SJSA1 (cell line): ENCODE results near the gene CSNK1G1. TPM values are rescaled to one million over a fixed set of nuclear protein-coding genes. Genes with fewer than 3 reads are reported as not detected.
"Not testable (repeated sequence)": the region's sequence is repeated elsewhere in the genome, so short reads cannot be mapped to it uniquely, and the experiment has no call there.

Source experiments
- DNase-seq, 2 experiments: peaks; one replicate each; pipeline ENCODE4 v3.0.0-alpha.2; 2015 to 2020; ENCODE audit warnings: low spot score in 2 of 2, low read depth in 1 of 2
- H3K27ac ChIP-seq: fragments of 250-450 bp; sonication (Bioruptor Pico); 2 replicates; pipeline ENCODE4 v1.5.1; 2020; ENCODE audit warnings: mild to moderate bottlenecking, moderate library complexity
- H3K27me3 ChIP-seq: fragments of 250-450 bp; sonication (Bioruptor Pico); replicated peaks from 2 replicates; pipeline ENCODE4 v1.5.1; 2020; ENCODE audit warnings: mild to moderate bottlenecking, moderate library complexity
- H3K36me3 ChIP-seq: fragments of 250-450 bp; sonication (Bioruptor Pico); 2 replicates; pipeline ENCODE4 v1.5.1; 2020; ENCODE audit warnings: mild to moderate bottlenecking
- H3K4me1 ChIP-seq: fragments of 250-450 bp; sonication (Bioruptor Pico); replicated peaks from 2 replicates; pipeline ENCODE4 v1.6.1; 2021; ENCODE audit warnings: mild to moderate bottlenecking
- H3K4me3 ChIP-seq: fragments of 250-450 bp; sonication (Bioruptor Pico); 2 replicates; pipeline ENCODE4 v1.5.1; 2020; ENCODE audit warnings: mild to moderate bottlenecking
- H3K9me3 ChIP-seq: fragments of 250-450 bp; sonication (Bioruptor Pico); replicated peaks from 2 replicates; pipeline ENCODE4 v1.5.1; 2020; ENCODE audit warnings: mild to moderate bottlenecking
- total RNA-seq: library from RNA; depleted of rRNA; stranded (reverse); fragments of >200 nt; shearing (Covaris generic); gene quantifications from 2 replicates; pipeline ENCODE4 v1.2.3, GENCODE V29; 2014

The CSNK1G1 gene
- total RNA-seq, 1 experiment from 2014 or later: 14.2 TPM

DNA sequence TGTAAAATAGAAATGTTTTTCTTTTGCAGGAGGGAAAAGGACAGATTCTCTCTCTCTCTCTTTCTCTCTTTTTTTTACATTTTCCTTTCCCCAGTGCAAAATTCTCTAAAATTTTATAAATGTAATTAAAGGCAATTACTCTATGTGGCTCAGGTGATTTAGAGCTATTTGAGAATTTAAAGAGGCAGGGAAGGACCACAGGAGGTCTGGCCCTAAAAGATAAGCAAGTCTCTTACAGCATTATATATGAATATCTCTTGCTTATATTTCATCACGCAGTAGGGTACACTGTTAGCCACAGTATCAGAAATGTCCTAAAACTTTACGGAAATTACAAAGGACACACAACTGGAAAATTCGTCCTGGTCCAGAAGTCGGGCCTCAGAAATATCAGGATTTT is 122.7 kb downstream of the CSNK1G1 start:
- H3K36me3 ChIP-seq: no peaks in the 10 kb centered on the region
- no peak overlapping the region for H3K27ac ChIP-seq
- peaks cover 5% of the 10 kb centered on the region; the same call in 1 of the 2 replicates for H3K4me1 ChIP-seq
- H3K9me3 ChIP-seq: no peaks in the 10 kb centered on the region
- H3K4me3 ChIP-seq: no peak overlapping the region
- no peaks in the 10 kb centered on the region for H3K27me3 ChIP-seq
- DNase-seq: no peak

DNA sequence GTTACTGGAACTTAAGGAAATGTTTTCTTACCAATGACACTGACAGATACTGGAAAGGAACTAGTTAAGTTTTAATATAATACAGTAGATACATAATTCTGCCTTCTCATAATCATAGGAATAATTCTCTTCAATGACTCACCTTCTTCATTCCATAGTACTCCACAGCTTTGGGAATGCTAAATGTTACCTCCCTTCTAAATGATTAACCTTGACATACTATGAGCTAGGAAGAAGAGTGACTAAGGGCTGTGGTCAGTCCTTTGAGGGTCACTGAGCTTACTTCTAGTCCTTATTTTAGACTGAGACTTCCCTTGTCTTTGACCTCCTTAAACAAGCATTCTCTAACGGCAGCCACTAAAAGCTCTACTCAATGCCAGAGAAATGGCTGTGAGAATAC is 123.6 kb downstream of the CSNK1G1 start:
- DNase-seq: no peak
- Histone ChIP-seq H3K27me3 (no peaks in the 10 kb centered on the region), H3K36me3 (0 out of 2 replicates have a peak, but pooled peaks cover 3% of the 10 kb centered on the region), H3K4me3 (no peak overlapping the region), H3K27ac (no peak overlapping the region), H3K4me1 (peaks cover 5% of the 10 kb centered on the region; the same call in 1 of the 2 replicates), H3K9me3 (no peaks in the 10 kb centered on the region)

DNA sequence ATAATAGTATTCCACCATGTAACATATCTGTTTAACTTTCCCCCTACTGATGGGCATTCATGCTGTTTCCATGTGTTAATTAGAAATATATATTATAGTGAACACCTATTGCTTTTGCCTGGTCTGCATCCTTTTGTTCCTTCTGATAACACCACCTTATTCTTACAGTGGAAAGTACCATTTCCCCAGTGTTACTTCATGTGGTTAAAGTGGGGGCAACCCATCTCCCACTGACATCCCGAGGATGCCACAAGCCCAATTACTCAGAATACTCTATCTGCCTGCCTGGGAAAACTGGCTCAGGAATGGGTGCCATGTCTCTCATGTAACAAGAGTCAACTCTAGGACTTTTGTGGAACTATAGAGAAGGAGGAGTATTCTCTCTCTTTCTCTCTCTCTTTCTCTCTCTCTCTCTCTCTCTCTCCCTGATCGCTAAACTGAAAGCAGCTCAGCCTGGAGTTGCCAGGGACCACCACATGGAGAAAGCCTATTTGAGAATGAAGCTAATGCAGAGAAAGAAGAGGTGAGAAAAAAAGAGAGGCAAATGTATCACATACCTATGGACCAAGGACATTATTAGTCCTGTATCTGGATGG is 126.7 kb downstream of the CSNK1G1 start:
- Histone ChIP-seq H3K4me3 (no peak overlapping the region), H3K27ac (no peak overlapping the region), H3K27me3 (no peaks in the 10 kb centered on the region), H3K9me3 (no peaks in the 10 kb centered on the region), H3K36me3 (0 out of 2 replicates have a peak, but pooled peaks cover 3% of the 10 kb centered on the region), H3K4me1 (peaks cover 5% of the 10 kb centered on the region; the same call in 1 of the 2 replicates)
- no peak for DNase-seq

DNA sequence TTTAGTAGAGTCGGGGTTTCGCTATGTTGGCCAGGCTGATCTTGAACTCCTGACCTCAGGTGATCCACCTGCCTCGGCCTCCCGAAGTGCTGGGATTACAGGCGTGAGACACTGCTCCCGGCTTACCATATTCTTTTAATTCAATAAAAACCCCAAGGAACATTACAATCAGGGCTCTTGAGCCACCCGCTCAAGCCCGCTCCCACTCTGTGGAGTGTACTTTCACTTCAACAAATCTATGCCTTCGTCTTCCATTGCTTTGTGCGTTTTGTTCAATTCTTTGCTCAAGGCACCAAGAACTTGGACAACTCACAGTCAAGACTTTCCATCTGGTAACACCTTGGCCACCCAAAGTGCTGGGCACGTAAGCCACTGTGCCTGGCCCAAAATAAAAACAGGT is 130.2 kb downstream of the CSNK1G1 start:
- Histone ChIP-seq H3K9me3 (no peaks in the 10 kb centered on the region), H3K27me3 (no peaks in the 10 kb centered on the region), H3K36me3 (0 out of 2 replicates have a peak, but pooled peaks cover 3% of the 10 kb centered on the region)

DNA sequence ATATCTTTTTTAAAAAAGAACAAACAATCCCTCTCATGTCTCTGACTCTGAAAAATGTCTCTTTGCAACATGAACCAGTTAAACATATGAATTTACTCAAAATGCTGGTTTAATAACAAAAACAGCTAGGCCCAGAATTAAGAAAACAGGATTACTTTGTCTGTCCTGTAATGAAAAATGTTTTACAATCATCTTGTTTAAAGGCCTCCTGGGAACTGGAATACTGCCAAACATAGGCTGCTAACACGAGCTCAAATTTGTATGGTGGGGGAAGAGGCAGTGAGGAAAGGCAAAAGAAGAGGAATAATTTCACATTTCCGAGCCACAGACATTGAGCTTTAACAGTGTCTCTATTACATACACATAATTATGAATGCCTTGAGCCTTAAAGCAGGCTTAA is 131.5 kb downstream of the CSNK1G1 start:
- no peaks in the 10 kb centered on the region for H3K27me3 ChIP-seq
- no peak overlapping the region for H3K27ac ChIP-seq
- H3K9me3 ChIP-seq: no peaks in the 10 kb centered on the region
- 0 out of 2 replicates have a peak, but pooled peaks cover 3% of the 10 kb centered on the region for H3K36me3 ChIP-seq
- no peak for DNase-seq
- H3K4me1 ChIP-seq: no peaks in the 10 kb centered on the region
- no peak overlapping the region for H3K4me3 ChIP-seq

More for the DNA sequence above, 130.2 kb downstream of the CSNK1G1 start:
- Histone ChIP-seq H3K4me1 (no peaks in the 10 kb centered on the region), H3K4me3 (no peak overlapping the region), H3K27ac (no peak overlapping the region)
- no peak for DNase-seq

DNA sequence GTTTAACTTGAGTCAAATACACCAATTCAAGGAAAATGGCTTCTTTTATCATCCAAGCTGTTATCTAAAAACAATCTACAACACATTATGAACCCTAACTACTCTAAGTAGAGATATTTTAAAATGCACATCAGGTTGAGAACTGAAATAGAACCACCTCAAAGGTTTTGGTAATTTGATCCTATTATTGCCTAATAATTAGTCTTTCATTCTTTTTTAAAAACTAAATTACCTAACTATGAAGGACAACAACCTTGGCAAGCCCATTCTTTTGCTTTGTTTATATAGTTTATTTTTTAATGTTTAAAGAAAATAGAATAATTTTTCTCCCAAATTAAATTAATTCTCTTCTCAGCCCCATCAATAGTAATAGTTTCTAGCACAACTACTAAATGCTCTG is 132.1 kb downstream of the CSNK1G1 start:
- no peak overlapping the region for H3K27ac ChIP-seq
- H3K27me3 ChIP-seq: no peaks in the 10 kb centered on the region
- no peaks in the 10 kb centered on the region for H3K4me1 ChIP-seq
- H3K9me3 ChIP-seq: no peaks in the 10 kb centered on the region
- DNase-seq: no peak
- H3K4me3 ChIP-seq: no peak overlapping the region
- 0 out of 2 replicates have a peak, but pooled peaks cover 3% of the 10 kb centered on the region for H3K36me3 ChIP-seq

DNA sequence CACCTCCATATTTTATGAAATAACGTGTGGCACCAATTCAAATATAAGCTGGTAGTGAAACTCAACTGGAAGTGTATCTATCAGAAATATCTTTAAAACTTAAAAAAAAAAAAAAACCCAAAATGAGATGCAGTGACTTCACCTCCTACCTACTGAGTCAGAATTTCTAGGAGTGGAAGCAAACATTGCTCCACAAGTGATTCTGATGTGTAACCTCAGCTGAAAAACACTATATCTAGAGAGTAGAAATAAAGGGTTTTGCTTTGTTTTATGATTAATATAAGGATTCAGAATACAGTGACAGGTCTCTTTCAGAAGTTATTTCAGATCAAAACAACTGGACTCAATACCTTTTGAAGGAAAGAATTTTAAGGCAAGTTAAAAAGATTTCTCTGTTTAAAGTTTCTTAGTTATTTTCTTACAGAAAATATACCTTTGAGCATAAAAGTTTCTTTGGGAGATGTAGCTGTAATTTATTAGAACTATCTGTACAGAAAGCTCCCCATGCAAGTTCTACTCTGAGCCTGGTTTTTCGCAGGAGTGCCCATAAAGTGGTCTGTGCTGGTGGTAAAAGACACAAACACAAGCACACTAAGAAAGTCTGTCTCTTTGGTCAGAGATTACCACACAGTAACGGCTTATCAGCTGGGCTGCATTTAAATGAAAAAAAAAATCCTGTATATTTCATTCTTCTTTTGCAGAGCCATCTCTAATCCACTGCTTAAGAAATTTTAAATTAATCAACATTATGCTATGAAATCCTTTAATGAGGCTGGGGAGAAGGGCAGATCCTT is 133.2 kb downstream of the CSNK1G1 start:
- Histone ChIP-seq H3K27me3 (no peaks in the 10 kb centered on the region), H3K27ac (no peak overlapping the region), H3K9me3 (no peaks in the 10 kb centered on the region), H3K36me3 (0 out of 2 replicates have a peak, but pooled peaks cover 2% of the 10 kb centered on the region), H3K4me3 (no peak overlapping the region), H3K4me1 (no peaks in the 10 kb centered on the region)
- DNase-seq: no peak

DNA sequence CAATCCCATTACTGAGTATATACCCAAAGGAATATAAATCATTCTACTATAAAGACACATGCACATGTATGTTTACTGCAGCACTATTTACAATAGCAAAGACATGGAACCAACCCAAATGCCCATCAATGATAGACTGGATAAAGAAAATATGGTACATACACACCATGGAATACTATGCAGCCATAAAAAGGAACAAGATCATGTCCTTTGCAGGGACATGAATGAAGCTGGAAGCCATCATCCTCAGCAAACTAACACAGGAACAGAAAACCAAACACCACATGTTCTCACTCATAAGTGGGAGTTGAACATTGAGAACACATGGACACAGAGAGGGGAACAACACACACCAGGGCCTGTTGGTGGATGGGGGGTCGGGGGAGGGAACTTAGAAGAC is 134.1 kb downstream of the CSNK1G1 start:
- H3K36me3 ChIP-seq, H3K4me1 ChIP-seq, H3K27ac ChIP-seq, H3K9me3 ChIP-seq, DNase-seq, H3K27me3 ChIP-seq, H3K4me3 ChIP-seq: not testable (repeated sequence)

DNA sequence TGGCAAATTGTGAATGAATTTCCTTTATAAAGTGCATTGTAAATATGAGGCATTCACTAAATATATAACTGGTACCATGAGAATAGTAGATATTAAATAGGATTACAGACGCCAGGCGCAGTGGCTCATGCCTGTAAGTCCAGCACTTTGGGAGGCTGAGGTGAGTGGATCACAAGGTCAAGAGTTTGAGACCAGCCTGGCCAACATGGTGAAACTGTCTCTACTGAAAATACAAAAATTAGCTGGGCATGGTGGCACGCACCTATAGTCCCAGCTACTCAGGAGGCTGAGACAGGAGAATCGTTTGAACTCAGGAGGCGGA is 138.6 kb downstream of the CSNK1G1 start:
- not testable (repeated sequence) for H3K27me3 ChIP-seq, DNase-seq, H3K36me3 ChIP-seq, H3K4me1 ChIP-seq, H3K4me3 ChIP-seq, H3K9me3 ChIP-seq, H3K27ac ChIP-seq

DNA sequence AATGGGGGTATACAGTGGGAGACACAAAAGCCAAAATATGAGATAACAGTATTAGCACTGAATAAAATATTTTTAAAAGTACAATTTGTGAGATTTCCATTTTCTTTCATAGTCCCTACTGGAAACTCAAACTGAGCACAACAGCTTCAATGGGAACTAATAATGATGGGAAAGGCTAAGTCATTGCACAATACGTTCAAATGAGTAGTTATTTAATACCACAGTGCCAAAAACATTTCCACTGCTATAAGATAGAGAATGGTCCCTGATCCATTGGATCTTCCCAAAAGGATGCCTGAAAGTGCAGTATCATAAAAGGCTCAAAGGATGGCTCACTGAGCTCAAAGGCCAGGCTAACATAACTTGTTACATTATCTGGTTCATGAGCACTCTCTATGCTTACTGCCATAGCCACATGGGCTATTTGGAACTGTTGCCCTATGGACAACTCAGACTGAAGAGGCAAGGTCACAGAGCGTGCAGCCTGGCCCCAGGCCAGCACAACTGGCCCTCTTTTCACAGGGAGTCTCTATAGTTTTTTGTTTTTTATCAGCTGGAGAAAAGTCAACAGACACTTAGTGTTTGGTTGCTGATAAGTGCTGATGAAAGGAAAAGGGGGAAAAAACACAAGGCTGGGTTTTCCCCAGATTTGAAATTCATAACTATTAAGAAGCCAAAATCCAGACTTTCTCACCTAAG is 139.1 kb downstream of the CSNK1G1 start:
- H3K9me3 ChIP-seq: no peaks in the 10 kb centered on the region
- no peak for DNase-seq

DNA sequence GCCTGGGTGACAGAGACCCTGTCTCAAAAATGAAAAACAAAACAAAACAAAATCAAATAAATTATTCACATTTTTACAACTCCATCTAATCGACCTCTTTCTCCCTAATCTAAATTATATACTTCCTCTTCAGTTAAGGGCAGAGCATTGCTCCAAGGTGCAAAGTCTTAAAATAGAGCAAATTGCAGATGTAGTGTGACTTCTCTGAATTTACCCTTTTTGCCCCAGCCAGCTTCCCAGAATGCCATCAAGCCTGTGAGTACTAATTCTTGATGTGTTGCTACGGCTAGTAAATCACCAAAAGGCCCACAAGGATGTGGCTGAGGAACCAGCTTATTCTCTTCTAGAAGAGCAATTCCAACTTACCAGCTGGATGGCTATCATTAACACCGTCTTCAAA is 139.8 kb downstream of the CSNK1G1 start:
- Histone ChIP-seq H3K27me3 (no peaks in the 10 kb centered on the region), H3K36me3 (peaks cover 10% of the 10 kb centered on the region), H3K9me3 (no peaks in the 10 kb centered on the region), H3K27ac (no peak overlapping the region), H3K4me1 (peaks cover 5% of the 10 kb centered on the region; the same call in 1 of the 2 replicates), H3K4me3 (no peak overlapping the region)
- DNase-seq: no peak

More for the DNA sequence above, 139.1 kb downstream of the CSNK1G1 start:
- no peak overlapping the region for H3K4me3 ChIP-seq
- H3K36me3 ChIP-seq: peaks cover 10% of the 10 kb centered on the region
- peaks cover 5% of the 10 kb centered on the region; the same call in 1 of the 2 replicates for H3K4me1 ChIP-seq
- H3K27me3 ChIP-seq: no peaks in the 10 kb centered on the region
- no peak overlapping the region for H3K27ac ChIP-seq

DNA sequence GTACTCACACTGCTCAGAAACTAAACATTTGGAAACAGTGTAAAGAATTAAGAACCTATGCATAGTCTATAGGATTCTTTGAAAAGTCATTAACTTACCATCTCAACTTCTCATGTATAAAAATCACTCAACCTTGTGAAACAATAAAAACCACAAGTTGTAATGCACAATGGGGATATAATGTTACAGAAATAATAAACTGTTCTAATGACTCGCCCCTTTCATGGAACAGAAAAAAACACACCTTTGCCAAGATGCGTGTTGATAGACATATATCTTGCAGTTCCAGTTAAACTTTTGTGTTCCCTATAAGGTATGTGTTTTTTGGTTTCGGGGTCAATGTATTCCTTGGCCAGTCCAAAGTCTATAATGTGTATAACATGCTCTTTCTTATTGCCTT is 142.3 kb downstream of the CSNK1G1 start:
- Histone ChIP-seq H3K4me3 (no peak overlapping the region), H3K4me1 (peaks cover 5% of the 10 kb centered on the region; the same call in 1 of the 2 replicates), H3K9me3 (no peaks in the 10 kb centered on the region), H3K36me3 (peaks cover 10% of the 10 kb centered on the region), H3K27me3 (no peaks in the 10 kb centered on the region), H3K27ac (no peak overlapping the region)
- no peak for DNase-seq

DNA sequence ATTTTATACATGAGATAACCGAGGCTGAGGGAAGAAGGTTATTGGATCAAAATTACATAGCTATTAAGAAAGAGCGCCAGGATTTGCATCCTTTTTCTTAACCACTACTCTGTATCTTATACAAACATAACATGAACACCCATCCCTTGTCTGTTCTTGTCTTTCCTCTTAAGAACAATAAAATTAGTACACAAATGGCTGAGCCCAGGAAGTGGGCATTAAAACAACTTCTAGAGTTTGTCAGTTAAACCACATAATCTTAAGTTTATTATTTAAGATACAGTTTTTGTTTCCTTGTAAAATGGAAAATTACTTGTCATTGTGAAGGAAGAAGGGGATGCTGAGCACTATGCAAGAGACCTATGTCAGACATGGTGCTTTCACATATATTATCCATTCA is 144.3 kb downstream of the CSNK1G1 start:
- DNase-seq: no peak
- Histone ChIP-seq H3K4me3 (no peak overlapping the region), H3K4me1 (peaks cover 5% of the 10 kb centered on the region; the same call in 1 of the 2 replicates), H3K36me3 (peaks cover 10% of the 10 kb centered on the region), H3K27ac (no peak overlapping the region), H3K9me3 (no peaks in the 10 kb centered on the region), H3K27me3 (no peaks in the 10 kb centered on the region)

DNA sequence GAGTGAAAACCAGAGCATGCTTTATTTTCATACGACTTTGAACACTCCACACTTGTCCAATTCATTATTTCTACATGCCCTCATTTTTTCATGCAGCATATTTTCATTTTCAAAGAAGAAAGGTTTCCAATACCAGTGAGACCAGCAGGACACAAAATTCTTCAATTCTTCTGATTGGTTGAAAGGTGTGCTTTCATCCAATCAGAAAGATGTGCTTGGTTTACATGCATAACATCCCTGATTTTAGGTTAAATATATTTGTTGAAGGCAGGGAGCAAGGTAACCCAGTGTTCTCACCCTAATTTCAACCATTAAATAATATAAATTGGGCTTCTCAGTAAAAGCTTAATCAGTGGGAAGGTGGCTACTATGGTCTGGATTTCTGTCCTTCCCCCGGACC is 145.6 kb downstream of the CSNK1G1 start:
- peaks cover 10% of the 10 kb centered on the region for H3K36me3 ChIP-seq
- H3K4me1 ChIP-seq: peaks cover 5% of the 10 kb centered on the region; the same call in 1 of the 2 replicates
- no peak overlapping the region for H3K27ac ChIP-seq
- no peak overlapping the region for H3K4me3 ChIP-seq
- no peak for DNase-seq
- H3K9me3 ChIP-seq: no peaks in the 10 kb centered on the region
- no peaks in the 10 kb centered on the region for H3K27me3 ChIP-seq
